GM19351 (cell line): ENCODE results near the gene CAMTA1.

ENCODE experiments used
- ATAC-seq: cut with Tn5 transposase; IDR thresholded peaks from one replicate; pipeline ENCODE4 v1.9.1; 2021; ENCODE audit warnings: mild to moderate bottlenecking, moderate library complexity; ENCODE audit not compliant: unreplicated experiment

Gene CAMTA1

GRCh38 chr1:7218210-7218832 is 433.1 kb downstream of the CAMTA1 start:
- no peak for ATAC-seq

DNA sequence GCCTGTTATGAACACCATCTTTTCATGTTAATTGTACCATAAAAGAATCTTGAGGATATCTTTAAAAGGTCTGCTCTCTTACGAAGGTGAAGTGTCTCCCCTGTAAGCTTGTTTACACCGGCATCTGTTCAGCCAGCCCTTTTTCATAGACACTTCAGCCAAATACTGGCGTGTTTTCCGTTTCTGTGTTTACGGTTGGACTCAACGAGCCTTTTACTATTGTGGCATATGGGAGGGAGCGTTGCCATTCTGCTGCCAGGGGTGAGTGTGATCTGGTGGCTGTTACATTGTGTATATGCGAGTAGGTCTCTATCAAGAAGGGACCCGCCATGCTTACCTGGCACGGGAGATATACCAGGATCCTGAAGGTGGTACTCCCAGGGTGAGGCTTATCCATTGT is 433.8 kb downstream of the CAMTA1 start:
- ATAC-seq: no peak

- no peak for ATAC-seq
Measured at GRCh38 chr1:7220007-7220406, 434.8 kb downstream of the CAMTA1 start.

GRCh38 chr1:7220712-7221252 is 435.5 kb downstream of the CAMTA1 start:
- ATAC-seq: no peak

DNA sequence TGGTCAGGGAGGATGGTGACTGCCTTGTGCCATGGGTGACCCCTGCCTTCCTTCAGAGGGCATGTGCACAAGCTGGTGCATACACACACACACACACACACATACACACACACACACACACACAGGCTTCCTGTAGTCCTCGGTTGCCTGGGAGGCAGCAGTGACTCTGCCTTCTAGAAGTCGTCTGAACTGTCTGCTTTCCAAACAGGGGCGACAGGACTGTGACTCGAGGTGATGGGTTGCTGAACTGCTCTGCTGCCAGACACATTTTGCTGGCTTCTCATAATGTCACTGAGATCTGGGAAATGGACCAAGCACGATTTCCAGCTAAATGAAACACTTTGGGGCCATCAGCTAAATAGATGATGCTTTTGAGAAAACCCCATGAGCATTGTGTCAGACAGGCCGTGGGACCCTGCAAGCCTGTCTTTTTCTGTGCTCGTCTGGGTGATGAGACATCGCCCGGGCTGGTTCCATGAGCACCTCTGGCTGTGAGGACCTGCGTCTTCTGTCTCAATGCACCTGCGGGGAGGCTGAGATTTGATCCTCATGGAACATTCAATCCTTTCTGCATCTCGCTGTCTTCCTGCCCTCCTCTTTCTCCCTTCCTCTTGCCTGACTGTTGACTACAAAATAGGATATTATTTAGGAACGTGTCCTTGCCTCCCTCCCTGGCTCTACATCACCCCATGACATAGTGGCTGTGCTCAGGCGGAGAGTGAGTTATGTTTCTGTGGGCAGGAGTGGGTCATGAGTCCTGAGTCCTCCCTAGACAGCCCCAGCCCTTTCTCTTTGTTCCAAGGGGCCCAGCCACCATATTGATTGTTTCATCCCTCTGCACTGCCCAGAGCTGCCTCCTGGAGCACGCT is 436.8 kb downstream of the CAMTA1 start:
- no peak for ATAC-seq

- ATAC-seq: no peak
Measured at GRCh38 chr1:7222695-7223015, 437.4 kb downstream of the CAMTA1 start.

- no peak for ATAC-seq
Measured at GRCh38 chr1:7223334-7224080, 438.3 kb downstream of the CAMTA1 start.

DNA sequence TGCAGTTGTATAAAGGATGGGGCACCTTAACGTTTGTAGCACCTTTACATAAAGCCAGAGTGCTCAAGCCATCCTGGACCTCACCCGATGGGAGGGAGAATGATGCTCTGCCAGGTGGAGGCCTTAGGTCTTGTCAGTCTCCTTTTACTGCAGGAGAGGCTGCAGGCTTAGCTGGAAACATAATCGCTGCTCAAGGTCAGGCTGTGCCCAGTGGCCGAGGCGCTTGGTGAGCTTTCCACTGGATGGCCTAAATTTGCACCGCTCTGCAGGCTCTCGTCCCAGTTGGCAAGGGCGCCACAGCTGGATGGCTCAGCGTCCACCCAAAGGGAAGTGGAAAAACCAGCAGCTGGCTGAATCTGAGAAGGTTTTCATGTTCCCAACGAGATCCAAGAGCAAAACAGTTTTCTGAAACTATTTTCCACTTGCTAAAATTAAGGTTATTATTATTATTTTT is 438.9 kb downstream of the CAMTA1 start:
- no peak for ATAC-seq

- no peak for ATAC-seq
Measured at GRCh38 chr1:7224644-7225043, 439.4 kb downstream of the CAMTA1 start.

DNA sequence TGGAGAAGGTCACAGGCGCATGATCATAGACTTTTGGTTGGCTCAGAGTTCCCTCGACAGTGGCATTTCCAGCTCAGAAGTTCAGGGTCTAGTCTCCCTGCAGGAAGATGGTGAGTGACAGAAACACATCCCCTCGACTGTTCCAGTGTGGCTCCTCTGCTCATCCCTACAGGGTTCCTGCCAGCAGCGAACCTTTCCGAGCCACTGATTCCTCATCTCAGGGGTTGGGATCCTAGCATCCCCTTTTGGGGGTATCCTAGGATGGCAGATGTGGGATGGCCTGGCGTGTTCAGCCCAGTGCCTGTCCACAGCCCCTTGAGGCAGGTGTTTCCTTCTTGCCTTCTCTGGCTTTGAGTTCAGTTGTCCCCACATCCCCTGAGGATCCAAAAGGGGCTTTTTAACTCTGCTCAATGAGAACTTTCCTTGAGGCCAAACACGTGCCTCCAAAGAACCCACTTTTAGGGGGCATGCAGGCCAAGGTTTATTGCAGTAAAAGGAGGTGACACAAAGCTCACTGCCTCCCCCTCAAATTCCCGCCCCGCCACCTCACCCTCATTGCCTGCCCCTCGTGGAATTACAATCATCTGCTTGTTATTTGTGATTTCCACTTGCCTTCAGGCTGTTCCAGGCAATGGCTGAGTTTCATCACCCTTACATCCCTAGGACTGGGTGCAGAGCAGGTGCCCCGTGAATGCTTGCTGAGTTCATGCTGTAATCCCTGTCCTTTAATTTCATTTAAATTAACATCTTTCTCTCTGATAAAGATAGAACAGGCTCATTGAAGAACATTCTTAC is 440.7 kb downstream of the CAMTA1 start:
- ATAC-seq: no peak

- ATAC-seq: no peak
Measured at GRCh38 chr1:7227654-7228053, 442.4 kb downstream of the CAMTA1 start.

- ATAC-seq: no peak
Measured at GRCh38 chr1:7228252-7228961, 443.2 kb downstream of the CAMTA1 start.

DNA sequence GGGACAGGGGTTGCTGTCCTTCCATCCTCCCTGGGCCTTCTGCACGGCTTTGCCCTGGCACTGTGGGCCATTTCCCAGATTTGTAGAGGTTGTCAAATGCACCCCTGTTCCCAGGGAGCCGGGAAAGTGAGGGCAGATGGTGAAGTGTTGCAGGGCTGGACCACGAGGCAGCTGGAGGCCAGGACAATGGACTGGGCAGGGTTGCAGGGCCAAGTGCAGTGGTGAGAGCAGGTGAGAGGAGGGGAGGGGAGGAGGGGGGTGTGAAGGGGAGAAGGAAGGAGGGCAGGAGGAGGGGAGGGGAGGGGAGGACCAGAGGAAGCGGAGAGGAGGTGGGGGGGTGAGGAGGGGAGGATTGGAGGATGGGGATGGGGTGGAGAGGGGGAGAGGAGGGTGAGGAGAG is 443.9 kb downstream of the CAMTA1 start:
- ATAC-seq: no peak

DNA sequence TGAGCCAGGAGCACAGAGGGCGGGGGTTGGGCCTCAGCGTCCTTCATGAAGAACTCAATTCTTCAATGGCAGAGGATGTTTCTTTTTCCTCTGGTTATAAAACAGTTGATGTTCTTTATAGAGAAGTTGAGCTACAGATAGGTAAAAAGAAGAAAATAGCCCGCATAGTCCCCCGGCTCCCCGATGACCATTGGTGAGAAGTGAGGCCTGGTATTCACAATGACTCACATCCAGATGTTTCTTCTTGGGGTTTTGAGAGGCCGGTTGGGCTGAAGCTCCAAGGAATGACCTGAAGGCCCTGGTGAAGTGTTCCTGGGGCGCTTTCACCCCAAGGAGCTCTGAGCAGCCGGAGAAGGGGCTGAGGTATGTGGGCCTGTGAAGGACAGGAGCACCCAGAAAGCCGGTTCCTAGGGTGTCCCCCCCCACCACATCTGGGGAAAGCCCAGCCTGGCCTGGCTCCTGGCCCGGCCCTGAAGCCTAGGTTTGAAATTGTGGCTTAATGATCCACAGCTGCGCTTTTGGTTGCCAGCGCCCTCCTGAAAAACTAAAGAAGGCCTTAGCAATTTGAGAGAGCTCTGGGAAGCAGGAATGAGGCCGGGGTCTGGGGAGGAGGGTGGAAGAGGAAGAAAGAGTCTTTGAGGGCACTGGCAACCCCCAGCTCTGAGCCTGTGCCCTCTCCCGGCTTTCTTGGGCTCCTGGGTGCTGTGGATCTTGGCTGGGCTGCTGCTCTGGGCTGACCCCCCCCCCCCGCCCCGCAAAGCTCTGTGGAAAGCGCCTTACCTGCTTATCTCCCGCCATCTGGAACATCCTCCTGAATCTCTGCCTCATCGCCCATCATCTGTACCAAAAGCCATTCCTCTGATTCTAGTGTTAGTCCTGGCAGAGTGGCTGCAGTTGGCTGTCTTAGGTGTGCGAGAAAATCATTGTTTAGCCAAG is 444.7 kb downstream of the CAMTA1 start:
- ATAC-seq: no peak

GRCh38 chr1:7232441-7233236 is 447.4 kb downstream of the CAMTA1 start:
- no peak for ATAC-seq

DNA sequence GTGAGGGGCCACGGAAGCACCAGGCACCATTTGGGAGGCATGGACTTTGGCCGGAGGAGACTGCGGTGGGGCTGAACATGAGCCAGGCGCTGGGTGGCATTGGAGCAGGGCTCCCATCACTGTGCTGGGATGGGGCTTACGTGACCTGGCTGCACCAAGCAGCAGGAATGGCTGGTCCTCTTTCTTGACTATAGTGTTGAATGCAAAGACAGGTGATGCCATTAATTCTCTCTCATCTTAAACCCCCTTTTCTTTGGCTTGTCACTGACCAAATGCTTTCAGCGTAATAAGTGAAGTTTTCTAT is 447.9 kb downstream of the CAMTA1 start:
- no peak for ATAC-seq

DNA sequence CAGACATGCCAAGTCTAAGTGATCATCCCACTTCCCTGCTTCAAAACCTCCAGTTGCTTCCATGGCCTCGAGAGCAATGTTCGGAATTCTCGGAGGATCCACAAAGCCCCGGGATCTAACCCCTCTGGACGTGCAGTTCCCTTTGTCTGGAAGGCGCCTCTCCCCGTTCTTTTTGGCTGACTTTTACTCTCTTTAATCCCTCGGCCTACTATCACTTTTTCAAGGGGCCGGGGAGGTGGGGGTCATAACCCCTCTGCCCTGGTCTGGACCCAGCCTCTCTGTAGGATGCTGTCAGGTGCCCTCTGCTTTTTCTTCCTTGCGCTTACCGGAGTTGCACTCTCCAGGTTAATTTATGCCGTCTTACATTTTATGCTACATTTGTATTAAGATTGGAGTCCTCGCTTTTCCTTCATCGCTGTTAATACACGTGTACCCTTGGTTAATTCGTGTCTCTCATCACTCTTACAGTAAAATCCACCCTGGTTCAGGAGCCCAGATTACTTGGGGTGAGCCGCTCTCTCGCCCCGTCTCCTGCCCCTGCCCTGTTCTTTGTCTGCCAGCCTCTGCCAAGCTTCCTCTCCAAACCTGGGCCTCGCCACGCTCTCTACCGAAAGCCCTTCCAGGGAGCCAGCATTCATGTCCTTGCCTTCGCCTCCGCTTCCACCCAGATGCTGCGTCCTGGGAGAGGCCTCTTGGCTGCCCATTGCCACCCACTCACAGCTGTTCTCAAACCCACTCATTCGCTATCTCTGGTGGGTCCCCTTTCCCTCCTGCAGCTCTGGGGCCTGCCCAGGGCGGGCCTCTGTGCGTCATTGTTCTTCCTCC is 448.6 kb downstream of the CAMTA1 start:
- no peak for ATAC-seq

DNA sequence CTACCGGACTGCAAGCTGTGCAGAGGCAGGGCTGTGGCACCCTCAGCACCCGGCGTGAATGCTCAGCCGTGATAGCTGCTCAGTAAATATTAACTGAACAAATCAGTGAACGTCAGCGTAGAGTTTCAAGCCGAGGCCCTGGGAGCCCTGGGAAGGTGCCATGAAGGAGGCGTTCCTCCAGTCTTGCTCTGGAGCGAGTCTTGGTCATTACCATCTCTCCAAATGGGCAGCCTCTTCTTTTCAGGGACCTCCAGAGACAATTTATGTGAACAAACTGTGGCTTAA is 449.2 kb downstream of the CAMTA1 start:
- no peak for ATAC-seq
